IMR-90 (cell line): ENCODE measurements around the gene NFKBIA. TPM values are rescaled to one million over a fixed set of nuclear protein-coding genes. Genes with fewer than 3 reads are reported as not detected.
A peak's percentile ranks its signal among the peaks of the same experiment; 100 is the strongest.

ENCODE experiments used
- ATAC-seq: fragments of 200-7000 bp; cut with Tn5 transposase; 2 replicates; pipeline ENCODE4 v1.9.1; 2020; ENCODE audit warnings: low read depth, mild to moderate bottlenecking, moderate library complexity
- BruUV-seq: library from RNA; stranded (reverse); fragments of 400-500 nt; replicated peaks from 2 replicates; lab custom pipeline; 2021; lab: Mats Ljungman, UMichigan
- CTCF ChIA-PET: fragments of 300-600 bp; formaldehyde crosslinking; extraction: SDS; loops from one replicate; lab custom pipeline; 2021; ENCODE audit warnings: antibody characterized with exemption; lab: Yijun Ruan, JAX
- POLR2A ChIA-PET: fragments of 300-600 bp; sonication (Branson Sonifier 250); formaldehyde crosslinking; loops from one replicate; lab custom pipeline; 2022; ENCODE audit warnings: antibody characterized with exemption; ENCODE audit not compliant: unreplicated experiment; lab: Charles Lee
- DNase-seq: peaks from one replicate; pipeline ENCODE4 v3.0.0; 2013
- H2AFZ ChIP-seq: replicated peaks from 2 replicates; pipeline ENCODE3; 2013; ENCODE audit warnings: low read length, mild to moderate bottlenecking; ENCODE audit not compliant: poor library complexity
- H2AK5ac ChIP-seq: 2 replicates; pipeline ENCODE4 v1.6.1; 2013; ENCODE audit warnings: low read depth, low read length, inconsistent platforms
- H2AK9ac ChIP-seq: replicated peaks from 2 replicates; pipeline ENCODE3; 2013; ENCODE audit warnings: mild to moderate bottlenecking, low read depth, low read length, moderate library complexity; ENCODE audit not compliant: poor library complexity
- H2BK120ac ChIP-seq: 2 replicates; pipeline ENCODE4 v1.6.1; 2013; ENCODE audit warnings: low read depth, low read length, inconsistent platforms
- H2BK15ac ChIP-seq: 3 replicates; pipeline ENCODE4 v1.6.1; 2013; ENCODE audit warnings: low read depth, low read length, inconsistent platforms
- H2BK20ac ChIP-seq: 2 replicates; pipeline ENCODE4 v1.6.1; 2013; ENCODE audit warnings: low read depth, mild to moderate bottlenecking, inconsistent platforms, low read length, moderate library complexity
- H2BK5ac ChIP-seq: 2 replicates; pipeline ENCODE4 v1.6.1; 2013; ENCODE audit warnings: mild to moderate bottlenecking, low read depth, low read length, inconsistent platforms; ENCODE audit not compliant: poor library complexity, severe bottlenecking
- H3K14ac ChIP-seq: replicated peaks from 2 replicates; pipeline ENCODE4 v1.6.1; 2013; ENCODE audit warnings: low read depth, low read length, inconsistent platforms
- H3K18ac ChIP-seq: 2 replicates; pipeline ENCODE4 v1.6.1; 2013; ENCODE audit warnings: low read depth, low read length, control low read depth
- H3K23ac ChIP-seq: 2 replicates; pipeline ENCODE4 v1.6.1; 2013; ENCODE audit warnings: low read depth, low read length, inconsistent platforms
- H3K27ac ChIP-seq: 2 replicates; pipeline ENCODE4 v1.5.1; 2013; ENCODE audit warnings: mild to moderate bottlenecking, control low read depth, low read length; ENCODE audit not compliant: insufficient read depth
- H3K27me3 ChIP-seq: 2 replicates; pipeline ENCODE4 v1.6.1; 2013; ENCODE audit warnings: low read length; ENCODE audit not compliant: control insufficient read depth, insufficient read depth
- H3K36me3 ChIP-seq: 2 replicates; pipeline ENCODE4 v1.6.1; 2013; ENCODE audit warnings: low read length, mixed read lengths; ENCODE audit not compliant: control insufficient read depth, insufficient read depth
- H3K4ac ChIP-seq: 2 replicates; pipeline ENCODE4 v1.6.1; 2013; ENCODE audit warnings: low read depth, low read length, inconsistent platforms
- H3K4me1 ChIP-seq: 2 replicates; pipeline ENCODE4 v1.6.1; 2013; ENCODE audit warnings: low read length, mixed read lengths; ENCODE audit not compliant: control insufficient read depth, insufficient read depth
- H3K4me2 ChIP-seq: 2 replicates; pipeline ENCODE4 v1.6.1; 2013; ENCODE audit warnings: low read depth, mild to moderate bottlenecking, control low read depth, low read length, moderate library complexity
- H3K4me3 ChIP-seq: 2 replicates; pipeline ENCODE4 v1.5.1; 2013; ENCODE audit warnings: low read depth, mild to moderate bottlenecking, control low read depth, low read length, moderate library complexity; ENCODE audit not compliant: insufficient read depth
- H3K56ac ChIP-seq: 2 replicates; pipeline ENCODE4 v1.6.1; 2013; ENCODE audit warnings: low read length, inconsistent platforms; ENCODE audit not compliant: insufficient read depth; ENCODE audit errors: extremely low read depth
- H3K79me1 ChIP-seq, 2 experiments: 2 replicates each; pipeline ENCODE4 v1.6.1; 2013; ENCODE audit warnings: low read length in 2 of 2, inconsistent platforms in 1 of 2, low read depth in 1 of 2
- H3K9ac ChIP-seq: 2 replicates; pipeline ENCODE4 v1.6.1; 2013; ENCODE audit warnings: low read depth, low read length, control low read depth
- H3K9me1 ChIP-seq: 2 replicates; pipeline ENCODE4 v1.6.1; 2013; ENCODE audit warnings: low read length, inconsistent platforms; ENCODE audit not compliant: insufficient read depth
- H3K9me3 ChIP-seq: 2 replicates; pipeline ENCODE4 v1.6.1; 2013; ENCODE audit warnings: low read length; ENCODE audit not compliant: control insufficient read depth, insufficient read depth
- H4K20me1 ChIP-seq: 2 replicates; pipeline ENCODE4 v1.6.1; 2013; ENCODE audit warnings: low read length, inconsistent platforms; ENCODE audit not compliant: insufficient read depth
- H4K5ac ChIP-seq: 2 replicates; pipeline ENCODE4 v1.6.1; 2013; ENCODE audit warnings: mild to moderate bottlenecking, low read depth, low read length, control low read depth
- H4K8ac ChIP-seq, 2 experiments: 2 replicates each; pipeline ENCODE4 v1.6.1; 2013; ENCODE audit warnings: low read depth in 2 of 2, low read length in 2 of 2, control low read depth in 1 of 2, inconsistent platforms in 1 of 2
- H4K91ac ChIP-seq: 2 replicates; pipeline ENCODE4 v1.6.1; 2013; ENCODE audit warnings: low read depth, low read length, inconsistent platforms; ENCODE audit not compliant: insufficient read depth
- CEBPB ChIP-seq: IDR thresholded peaks from 2 replicates; pipeline ENCODE4 v1.6.1; 2012; ENCODE audit warnings: low read depth, low read length, improper control_type of control experiment
- CHD1 ChIP-seq: IDR thresholded peaks from 2 replicates; pipeline ENCODE4 v1.6.1; 2012; ENCODE audit warnings: low read depth, low read length, improper control_type of control experiment
- CTCF ChIP-seq: conservative IDR thresholded peaks from 2 replicates; pipeline ENCODE4 v1.5.1; 2012; ENCODE audit warnings: mild to moderate bottlenecking, low read depth, low read length, improper control_type of control experiment
- ELK1 ChIP-seq: fragments of 150-350 bp; IDR thresholded peaks from 2 replicates; pipeline ENCODE4 v1.6.1; 2016; ENCODE audit warnings: low read depth, mild to moderate bottlenecking, low read length, moderate library complexity, borderline replicate concordance
- MAZ ChIP-seq: IDR thresholded peaks from 2 replicates; pipeline ENCODE4 v1.6.1; 2012; ENCODE audit warnings: low read depth, mild to moderate bottlenecking, low read length, improper control_type of control experiment, moderate library complexity, borderline replicate concordance
- MXI1 ChIP-seq: IDR thresholded peaks from 2 replicates; pipeline ENCODE4 v1.6.1; 2012; ENCODE audit warnings: low read depth, mild to moderate bottlenecking, low read length, moderate library complexity, borderline replicate concordance
- NFE2L2 ChIP-seq: fragments of 150-350 bp; IDR thresholded peaks from 2 replicates; pipeline ENCODE4 v1.6.1; 2016; ENCODE audit warnings: low read depth, mild to moderate bottlenecking, low read length
- POLR2A ChIP-seq: IDR thresholded peaks from 2 replicates; pipeline ENCODE4 v1.6.1; 2012; ENCODE audit warnings: mild to moderate bottlenecking, low read depth, low read length
- RCOR1 ChIP-seq: IDR thresholded peaks from 2 replicates; pipeline ENCODE4 v1.6.1; 2012; ENCODE audit warnings: mild to moderate bottlenecking, low read length, improper control_type of control experiment; ENCODE audit not compliant: insufficient replicate concordance
- SMC3 ChIP-seq: fragments of 150-350 bp; IDR thresholded peaks from 2 replicates; pipeline ENCODE4 v1.6.1; 2016; ENCODE audit warnings: low read depth, mild to moderate bottlenecking, antibody characterized with exemption, low read length, moderate library complexity
- USF2 ChIP-seq: fragments of 150-350 bp; IDR thresholded peaks from 2 replicates; pipeline ENCODE4 v1.6.1; 2017; ENCODE audit warnings: mild to moderate bottlenecking, antibody characterized with exemption, low read length, low read depth
- WGBS, 2 experiments: methylation state at CpG; one replicate each; pipeline versions ENCODE4 v1.1.5 to v1.1.7; 2013; ENCODE audit warnings: missing lambda C conversion rate in 2 of 2; ENCODE audit not compliant: insufficient read length in 1 of 2; ENCODE audit errors: extremely low coverage in 2 of 2; 5-methylcytosine and 5-hydroxymethylcytosine counted together
- dilution Hi-C: fragments of 300-500 bp; cut with HindIII; formaldehyde crosslinking; loops from one replicate; pipeline ENCODE4 v1.14.3; 2018; ENCODE audit warnings: low sequenced_read_pairs; ENCODE audit not compliant: unreplicated experiment
- in situ Hi-C: fragments of 300-500 bp; cut with MboI; formaldehyde crosslinking; loops from 3 replicates; pipeline ENCODE4 v1.14.3; 2019; ENCODE audit warnings: low sequenced_read_pairs, inconsistent platforms, mixed read lengths
- intact Hi-C: fragments of 100-400 bp; cut with micrococcal nuclease; formaldehyde crosslinking; loops from 2 replicates; pipeline ENCODE4 v1.10.0; 2022
- polyA plus RNA-seq, 3 experiments: library from polyadenylated mRNA; depleted of rRNA; stranded (reverse); fragments of >200 nt; gene quantifications; 2 replicates each; pipeline ENCODE4 v1.2.3, GENCODE V29; 2012; ENCODE audit warnings: low replicate concordance in 1 of 3
- total RNA-seq: library from RNA; depleted of rRNA; stranded (reverse); fragments of >200 nt; gene quantifications from 2 replicates; pipeline ENCODE4 v1.2.3, GENCODE V29; 2012

The NFKBIA gene
- total and polyA plus RNA-seq, 2 of the 4 experiments (the other 2 are of a cell fraction): 71.1 to 97.1 TPM

GRCh38 chr14:35378425-35379233 is 25.9 kb downstream of the NFKBIA start (continued):
- TF ChIP-seq MAZ: no peak

- H3K18ac ChIP-seq: peak overlapping the region; percentile 39
- no peak overlapping the region for H3K23ac ChIP-seq
- BruUV-seq: no TSS peak
- CTCF ChIA-PET: no interaction called here
- peak; percentile 80 for DNase-seq
- H4K20me1 ChIP-seq: no peaks in the 10 kb centered on the region
- peak overlapping the region; percentile 18 for H4K5ac ChIP-seq
- H3K14ac ChIP-seq: no peak overlapping the region
- no peak overlapping the region; a peak in 1 of 4 replicates for H4K8ac ChIP-seq
- POLR2A ChIA-PET: interaction anchor here (0.7 kb wide), 1 partner anchor 9 kb away, joined by 3 read pairs; no protein-coding TSS in a partner anchor
- H2AFZ ChIP-seq: peak overlapping the region; percentile 16
- no peak for ATAC-seq
- intact Hi-C loops (no loop called here), in situ Hi-C loops (no loop called here), dilution Hi-C loops (no loop called here)
- peak overlapping the region; percentile 3; the same call in 1 of the 2 replicates for H2BK20ac ChIP-seq
- H3K27me3 ChIP-seq: no peaks in the 10 kb centered on the region
- peak overlapping the region; percentile 2; the same call in 1 of the 2 replicates for H4K91ac ChIP-seq
- peak overlapping the region; percentile 35; the same call in 1 of the 3 replicates for H2BK15ac ChIP-seq
- H3K27ac ChIP-seq: 0 out of 2 replicates have a peak overlapping the region, but pooled peaks have one; percentile 20
- H3K9me1 ChIP-seq: no peaks in the 10 kb centered on the region
- no peak overlapping the region for H3K4me3 ChIP-seq
- no peak overlapping the region for H3K9ac ChIP-seq
- H2AK9ac ChIP-seq: no peak overlapping the region
- H3K36me3 ChIP-seq: no peaks in the 10 kb centered on the region
- H3K9me3 ChIP-seq: peaks cover 5% of the 10 kb centered on the region
- peak overlapping the region; percentile 2; the same call in 1 of the 2 replicates for H2BK120ac ChIP-seq
- H3K4me2 ChIP-seq: no peak overlapping the region
- peak overlapping the region; percentile 67; the same call in 1 of the 2 replicates for H2AK5ac ChIP-seq
- H3K4ac ChIP-seq: 0 out of 2 replicates have a peak overlapping the region, but pooled peaks have one; percentile 7
- peak overlapping the region; percentile 29 for H2BK5ac ChIP-seq
- peaks cover 2% of the 10 kb centered on the region for H3K4me1 ChIP-seq
- WGBS, 2 experiments: no CpG with 5 or more reads among the region's 7 CpGs
- H3K56ac ChIP-seq: no peak overlapping the region
- no peaks in the 10 kb centered on the region for H3K79me1 ChIP-seq
- TF ChIP-seq NFE2L2 (no peak), USF2 (no peak), CTCF (no peak), ELK1 (no peak), MXI1 (no peak), CHD1 (no peak), MAZ (no peak), POLR2A (no peak), CEBPB (no peak), SMC3 (no peak), RCOR1 (no peak)
Observed at GRCh38 chr14:35375558-35376025, 29.0 kb downstream of the NFKBIA start.
